IPS-NIHi7 (cell line): ENCODE results near the gene SARDH.
A peak's percentile ranks its signal among the peaks of the same experiment; 100 is the strongest.

Source experiments
- DNase-seq: peaks from one replicate; pipeline ENCODE4 v3.0.0; 2012; ENCODE audit warnings: mixed read lengths; ENCODE audit errors: extremely low spot score

The SARDH gene

GRCh38 chr9:133671371-133671770 is 66.8 kb downstream of the SARDH start:
- DNase-seq = no peak

- DNase-seq = no peak
These were observed 67.7 kb downstream of the SARDH start for GRCh38 chr9:133670466-133670865.

GRCh38 chr9:133669182-133669801 is 68.9 kb downstream of the SARDH start:
- DNase-seq = no peak

DNA sequence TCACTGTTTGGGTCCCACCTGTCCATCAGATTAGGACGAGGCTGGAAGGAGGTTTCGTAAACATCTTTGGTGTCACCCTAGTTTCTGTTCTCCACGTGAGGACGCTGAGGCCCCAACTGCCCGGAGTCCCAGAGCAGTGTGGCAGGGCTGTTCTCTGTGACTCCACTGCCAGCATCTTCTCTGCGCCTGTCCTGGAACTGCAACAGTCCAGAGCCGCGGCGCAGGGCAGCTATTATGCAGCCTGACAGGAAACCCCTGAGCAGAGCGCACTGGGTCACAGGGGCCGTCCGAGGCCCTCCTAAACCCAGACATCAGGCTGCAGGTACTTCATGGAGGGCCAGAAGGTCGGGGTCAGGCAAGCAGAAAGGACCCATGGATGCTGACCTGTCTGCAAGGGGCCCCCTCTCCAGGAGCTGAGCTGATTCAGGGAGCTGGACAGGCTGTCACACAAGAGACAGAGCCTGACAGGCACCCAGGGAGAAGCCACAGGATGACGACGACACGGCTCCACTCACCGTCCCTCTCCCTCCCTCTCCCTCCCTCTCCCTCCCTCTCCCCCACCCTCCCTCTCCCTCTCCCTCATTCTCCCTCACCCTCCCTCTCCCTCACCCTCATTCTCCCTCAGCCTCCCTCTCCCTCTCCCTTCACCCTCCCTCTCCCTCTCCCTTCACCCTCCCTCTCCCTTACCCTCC is 70.2 kb downstream of the SARDH start:
- no peak for DNase-seq

DNA sequence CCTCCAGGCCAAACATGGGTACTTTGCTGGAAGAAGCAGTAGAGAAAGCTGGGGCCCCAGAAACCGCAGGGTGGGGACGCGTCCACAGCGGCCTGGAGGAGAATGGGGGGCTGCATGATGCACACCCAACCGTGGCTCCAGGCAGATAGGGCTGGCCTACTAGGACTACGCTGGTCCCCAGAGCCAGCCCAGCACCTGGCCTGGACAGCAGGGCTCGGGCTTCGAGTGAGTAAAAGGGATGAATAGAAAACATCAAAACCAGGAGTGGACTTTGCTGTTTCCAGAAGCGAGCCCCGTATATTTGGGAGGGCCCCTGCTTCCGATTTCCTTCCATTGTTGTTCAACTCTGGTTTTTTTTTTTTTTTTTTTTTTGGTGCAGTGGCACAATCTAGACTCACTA is 71.3 kb downstream of the SARDH start:
- DNase-seq = no peak

DNA sequence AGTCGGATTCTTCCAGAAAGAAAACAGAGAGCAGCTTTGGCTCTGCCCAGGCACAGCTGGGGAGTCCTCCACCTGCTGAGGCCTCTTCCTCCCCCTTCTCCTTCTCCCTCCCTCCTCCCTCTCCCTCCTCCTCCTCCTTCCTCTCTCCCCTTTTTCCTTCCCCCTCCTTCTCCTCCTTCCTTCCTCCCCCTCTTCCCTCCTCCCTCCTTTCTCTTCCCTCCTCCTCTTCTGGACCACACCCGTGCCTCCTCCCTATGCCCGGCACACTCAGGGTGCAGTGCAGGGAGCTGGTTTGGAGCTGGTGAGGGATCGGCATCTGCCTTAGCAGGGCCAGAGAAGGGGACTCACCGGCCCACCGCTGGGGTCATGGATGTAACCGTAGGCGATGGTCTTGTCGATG is 71.8 kb downstream of the SARDH start:
- DNase-seq = no peak

DNA sequence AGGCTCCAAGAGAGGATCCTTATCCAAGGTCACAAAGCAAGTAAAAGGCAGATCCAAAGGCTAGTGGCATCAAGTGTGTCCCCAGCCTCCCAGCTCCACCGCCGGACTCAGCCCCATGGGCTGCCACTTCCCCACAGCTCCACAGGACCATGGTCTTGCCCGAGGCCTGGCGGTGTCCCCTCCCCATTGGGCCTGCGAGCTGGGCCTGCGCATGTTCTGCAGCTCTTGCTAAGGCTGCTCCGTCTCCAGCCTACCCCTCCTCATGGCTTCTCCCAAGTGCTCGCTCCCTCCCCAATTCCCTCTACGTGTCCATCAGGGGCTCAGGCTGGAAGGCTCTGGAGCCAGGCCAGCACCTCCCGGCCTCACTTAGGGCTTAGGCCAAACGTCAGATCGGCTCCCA is 72.6 kb downstream of the SARDH start:
- no peak for DNase-seq

- DNase-seq = no peak
These were observed 73.1 kb downstream of the SARDH start for GRCh38 chr9:133665096-133665495.

DNA sequence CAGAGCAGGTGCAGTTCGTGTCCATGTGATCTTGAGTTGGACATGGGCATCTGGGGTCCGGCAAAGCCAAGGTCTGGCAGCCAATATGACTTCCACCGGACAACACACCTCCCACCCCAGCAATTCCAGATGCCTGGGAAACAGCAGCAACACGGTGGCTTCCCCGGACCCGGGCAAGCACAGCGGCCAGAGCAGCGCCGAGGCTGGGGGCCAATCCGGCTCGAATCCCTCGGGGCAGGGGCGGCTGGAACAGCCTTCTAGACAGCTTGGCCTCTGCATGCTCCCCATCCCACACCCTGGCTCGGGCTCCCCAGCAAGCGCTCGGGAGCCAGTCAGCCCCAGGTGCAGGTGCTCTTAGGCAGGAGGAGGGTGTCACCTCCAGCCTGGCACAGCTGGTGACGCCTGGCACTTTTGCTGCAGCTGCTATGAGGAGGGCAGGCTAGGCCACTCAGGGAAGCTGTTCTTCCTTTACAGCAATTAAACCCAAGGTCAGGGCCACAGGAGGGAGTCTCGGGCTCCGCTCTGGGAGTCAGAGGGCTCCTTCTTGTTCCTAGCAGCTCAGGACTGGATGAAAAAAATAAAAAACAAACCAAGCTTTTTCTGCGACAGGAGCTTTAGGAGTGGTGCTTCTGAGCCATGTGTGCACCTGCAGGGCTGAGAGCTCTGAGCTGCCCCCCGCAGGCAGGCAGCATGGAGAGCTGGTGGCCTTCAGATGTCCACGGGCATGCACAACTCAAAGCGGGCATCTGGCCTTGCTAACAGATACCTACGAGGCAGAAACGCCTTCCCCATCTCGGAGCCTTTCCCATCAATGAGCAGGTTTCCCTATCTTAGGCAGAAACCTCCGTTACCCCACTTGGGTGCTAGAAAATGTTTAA is 73.7 kb downstream of the SARDH start:
- no peak for DNase-seq

GRCh38 chr9:133661846-133662540 is 76.2 kb downstream of the SARDH start:
- DNase-seq = no peak

DNA sequence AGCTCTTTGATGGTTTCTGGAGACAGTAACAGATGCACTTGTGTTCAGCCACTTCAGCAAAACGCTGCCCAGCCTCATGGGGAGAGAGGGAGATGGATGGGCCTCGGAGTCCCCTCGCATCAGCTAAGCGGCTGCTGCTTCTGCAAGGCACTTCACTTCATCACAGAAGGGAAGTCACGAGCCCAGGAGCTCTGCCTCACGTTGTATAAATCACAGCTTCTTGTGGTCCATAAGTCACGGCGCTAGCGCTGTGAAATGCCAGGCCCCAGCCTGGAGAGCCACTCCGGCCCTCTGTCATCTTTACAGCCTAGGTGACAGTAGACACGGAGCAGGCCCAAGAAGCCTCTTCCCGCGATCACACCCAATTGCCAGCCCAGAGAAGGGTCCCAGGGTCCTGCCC is 78.6 kb downstream of the SARDH start:
- DNase-seq = no peak

DNA sequence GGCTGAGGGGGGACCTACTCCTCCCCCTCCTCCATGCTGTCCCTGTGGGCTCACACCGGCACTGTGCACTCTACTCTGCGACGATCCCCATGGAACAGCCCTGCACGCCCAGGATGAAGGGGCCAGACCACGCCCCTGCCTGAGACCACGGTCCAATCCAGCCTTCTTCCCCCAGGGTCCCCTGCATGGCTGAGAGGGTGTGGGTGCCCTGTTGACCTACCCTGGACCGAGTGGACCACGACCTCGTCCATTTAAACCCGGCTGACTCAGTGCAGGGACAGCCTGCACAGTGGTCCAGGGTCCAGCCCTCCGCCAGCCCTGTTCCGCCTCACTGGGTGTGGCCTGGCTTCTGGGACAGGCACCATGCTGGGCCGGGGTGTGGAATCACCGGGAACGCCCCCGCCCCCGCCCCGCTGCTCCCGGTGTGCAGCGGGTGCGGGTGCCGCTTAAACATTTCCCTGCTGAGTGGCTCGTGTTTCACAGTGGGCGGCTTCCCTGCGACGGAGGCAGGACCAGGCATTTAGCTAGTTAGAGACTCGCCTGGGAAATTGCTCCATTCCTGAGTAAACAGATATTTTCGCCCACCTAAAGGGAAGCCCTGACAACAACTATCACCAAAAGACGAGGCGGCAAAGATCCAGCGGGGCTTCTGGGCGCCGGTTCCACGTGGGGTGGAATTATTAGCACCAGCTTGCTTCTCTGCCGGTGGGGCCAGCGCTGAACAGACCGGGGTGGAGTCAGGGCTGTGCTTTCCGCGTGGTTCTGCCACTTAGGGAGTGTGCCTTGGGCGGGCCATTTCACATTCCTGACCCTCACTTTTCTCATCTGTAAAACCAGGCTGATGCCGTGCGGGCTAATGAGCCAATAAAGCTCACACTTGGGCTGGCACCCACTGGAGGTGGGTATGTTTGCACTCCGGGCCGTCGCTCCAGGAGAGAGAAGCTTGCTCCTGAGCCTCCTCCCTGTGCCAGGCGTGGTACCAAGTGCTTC is 79.4 kb downstream of the SARDH start:
- peak; percentile 73 for DNase-seq

GRCh38 chr9:133657120-133657661 is 81.0 kb downstream of the SARDH start:
- no peak for DNase-seq

- no peak for DNase-seq
These were observed 81.7 kb downstream of the SARDH start for GRCh38 chr9:133656211-133657119.

DNA sequence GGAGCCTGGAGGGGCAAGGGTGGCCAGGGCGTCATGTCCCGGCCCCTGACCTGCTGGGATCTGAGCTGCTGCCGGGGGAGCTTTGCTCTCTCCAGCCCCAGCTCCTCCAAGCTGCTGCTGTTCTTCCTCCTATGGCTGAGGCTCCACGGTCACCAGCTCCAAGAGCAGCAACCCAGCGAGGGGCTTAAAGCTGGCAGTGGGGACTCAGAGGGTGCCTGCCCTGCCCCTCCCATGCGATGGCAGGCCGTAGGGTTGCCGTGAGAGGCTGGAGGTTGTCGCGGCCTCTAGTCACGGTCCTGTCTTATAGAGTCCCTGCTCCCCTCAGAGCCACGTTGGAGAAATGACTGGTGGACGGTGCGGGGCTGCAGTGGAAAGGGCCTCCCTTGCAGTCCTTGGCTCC is 82.5 kb downstream of the SARDH start:
- DNase-seq = no peak

GRCh38 chr9:133654736-133655657 is 83.2 kb downstream of the SARDH start:
- DNase-seq = no peak

DNA sequence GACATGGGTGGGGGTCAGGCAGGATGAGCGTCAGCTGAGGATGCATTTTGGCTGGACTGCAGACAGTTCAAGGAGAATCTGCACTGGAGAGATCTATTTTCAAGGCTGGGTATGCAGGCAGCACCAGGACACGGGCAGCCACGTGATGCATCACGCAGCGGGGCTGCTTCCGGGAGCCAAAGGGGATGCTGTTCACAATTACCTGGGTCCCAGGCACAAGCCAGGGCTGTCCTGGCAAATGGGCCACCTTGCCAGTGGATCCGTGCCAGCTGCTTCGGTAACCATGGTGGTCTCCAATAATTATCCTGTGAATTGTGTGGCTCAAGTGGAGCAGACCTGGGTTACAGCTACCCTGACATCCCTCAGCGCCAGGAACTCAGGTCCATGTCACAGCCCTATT is 84.5 kb downstream of the SARDH start:
- no peak for DNase-seq

DNA sequence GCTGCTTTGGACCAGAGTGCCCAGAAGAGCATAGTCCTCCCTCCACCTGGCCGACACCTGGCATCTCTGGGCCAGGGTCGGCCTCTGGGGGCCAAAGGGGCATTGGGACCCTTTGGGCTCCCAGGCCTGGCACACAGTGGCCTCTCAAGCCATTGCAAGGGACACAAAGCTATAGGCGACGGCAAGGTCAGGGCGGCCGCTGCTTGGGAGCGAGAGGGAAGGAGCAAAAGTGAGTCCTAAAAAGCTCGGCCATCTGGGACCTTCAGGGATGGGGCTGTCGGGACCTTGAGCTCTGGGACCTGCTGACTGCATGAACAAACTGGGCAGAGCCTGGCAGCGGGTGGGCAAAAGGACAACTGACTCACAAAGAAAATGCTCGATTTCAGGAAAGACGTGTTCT is 88.1 kb downstream of the SARDH start:
- no peak for DNase-seq
